ENCODE results near the gene TCFL5. TPM values are rescaled to one million over a fixed set of nuclear protein-coding genes. Genes with fewer than 3 reads are reported as not detected.

Gene TCFL5
- total RNA-seq, 4 donors from 2014 or later = 15.3 to 26.6 (median 20.6) TPM

- intact Hi-C loops (cut with DNase I) = no loop called here
- Histone ChIP-seq H3K4me3 (replicated peaks in 1 of 3) (no peak overlapping the region), H3K9me3 (no peaks in the 10 kb centered on the region), H3K27ac (no peak overlapping the region), H3K36me3 (no peaks in the 10 kb centered on the region), H3K27me3 (no peaks in the 10 kb centered on the region), H3K4me1 (peaks cover 25 to 68% of the 10 kb centered on the region in 2 donors)
- WGBS, 2 donors = 93 to 94% methylated on average over 12 of the region's 12 CpGs
- no peak for DNase-seq
- no peak for TF ChIP-seq POLR2A (IDR thresholded peaks at IDR 0.05)
- TF ChIP-seq CTCF (IDR thresholded peaks at IDR 0.05) = no peak
Observed at GRCh38 chr20:62821726-62822210, 39.9 kb downstream of the TCFL5 start.

- Histone ChIP-seq H3K36me3 (no peaks in the 10 kb centered on the region), H3K27me3 (no peaks in the 10 kb centered on the region), H3K27ac (no peak overlapping the region), H3K9me3 (no peaks in the 10 kb centered on the region), H3K4me1 (peaks cover 29 to 69% of the 10 kb centered on the region in 2 donors), H3K4me3 (replicated peaks in 1 of 3) (no peak overlapping the region)
- intact Hi-C loops (cut with DNase I) = no loop called here
- DNase-seq = no peak
- TF ChIP-seq CTCF (IDR thresholded peaks at IDR 0.05) = no peak
- TF ChIP-seq POLR2A (IDR thresholded peaks at IDR 0.05) = no peak
- 92% methylated on average over 5 to 17 of the region's 19 CpGs for WGBS, 2 donors
Observed at GRCh38 chr20:62820962-62821725, 40.5 kb downstream of the TCFL5 start.

GRCh38 chr20:62820208-62820961, 41.2 kb downstream of the TCFL5 start:
- Histone ChIP-seq H3K27ac (peak overlapping the region in 1 of 3 donors; percentile 54), H3K9me3 (no peaks in the 10 kb centered on the region), H3K36me3 (no peaks in the 10 kb centered on the region), H3K4me1 (peaks cover 36 to 74% of the 10 kb centered on the region in 2 donors), H3K27me3 (no peaks in the 10 kb centered on the region), H3K4me3 (replicated peaks in 1 of 3) (no peak overlapping the region)
- no peak for DNase-seq
- intact Hi-C loops (cut with DNase I) = no loop called here
- WGBS, 2 donors = 69 to 87% methylated on average over 12 to 22 of the region's 23 CpGs
- TF ChIP-seq CTCF (IDR thresholded peaks at IDR 0.05) (no peak), POLR2A (IDR thresholded peaks at IDR 0.05) (no peak)

GRCh38 chr20:62819494-62820174, 42.0 kb downstream of the TCFL5 start:
- intact Hi-C loops (cut with DNase I) = no loop called here
- WGBS, 2 donors = 40 to 41% methylated on average over 1 to 9 of the region's 16 CpGs
- no peaks in the 10 kb centered on the region for H3K27me3 ChIP-seq
- no peak for TF ChIP-seq POLR2A (IDR thresholded peaks at IDR 0.05)
- no peak for TF ChIP-seq CTCF (IDR thresholded peaks at IDR 0.05)
- H3K9me3 ChIP-seq = no peaks in the 10 kb centered on the region
- H3K4me3 ChIP-seq (replicated peaks in 1 of 3) = no peak overlapping the region
- DNase-seq = no peak
- H3K4me1 ChIP-seq = peaks cover 34 to 78% of the 10 kb centered on the region in 2 donors
- H3K36me3 ChIP-seq = no peaks in the 10 kb centered on the region
- H3K27ac ChIP-seq = peak overlapping the region in 2 of 3 donors; percentile 44 to 54
